ENCODE measurements around the gene PTGES2.
A peak's percentile ranks its signal among the peaks of the same experiment; 100 is the strongest.
"Not testable (repeated sequence)": the region's sequence is repeated elsewhere in the genome, so short reads cannot be mapped to it uniquely, and the experiment has no call there.

Gene PTGES2

GRCh38 chr9:128136816-128137793 lies 9.6 kb upstream of the PTGES2 start:
- DNase-seq: no peak

GRCh38 chr9:128135561-128135960 lies 8.0 kb upstream of the PTGES2 start:
- not testable (repeated sequence) for DNase-seq

- DNase-seq: not testable (repeated sequence)
These were observed 4.6 kb upstream of the PTGES2 start for GRCh38 chr9:128132139-128132538.

GRCh38 chr9:128131346-128131745 lies 3.8 kb upstream of the PTGES2 start:
- not testable (repeated sequence) for DNase-seq

GRCh38 chr9:128130651-128131050 lies 3.1 kb upstream of the PTGES2 start:
- not testable (repeated sequence) for DNase-seq

- DNase-seq: peak; percentile 60
These were observed 2.6 kb upstream of the PTGES2 start for GRCh38 chr9:128129976-128130590.

GRCh38 chr9:128128836-128129590 lies 1.5 kb upstream of the PTGES2 start:
- DNase-seq: no peak

- DNase-seq: peak; percentile 84
These were observed 684 bp upstream of the PTGES2 start for GRCh38 chr9:128127990-128128835.

- DNase-seq: no peak
These were observed 1.8 kb downstream of the PTGES2 start for GRCh38 chr9:128125580-128126354.

- DNase-seq: peak; percentile 28
These were observed 2.5 kb downstream of the PTGES2 start for GRCh38 chr9:128124873-128125579.

GRCh38 chr9:128124451-128124850 lies 3.1 kb downstream of the PTGES2 start:
- no peak for DNase-seq

GRCh38 chr9:128123451-128124080 lies 4.0 kb downstream of the PTGES2 start:
- DNase-seq: no peak

GRCh38 chr9:128122809-128123175 lies 4.7 kb downstream of the PTGES2 start:
- DNase-seq: no peak

GRCh38 chr9:128121924-128122808 lies 5.4 kb downstream of the PTGES2 start:
- no peak for DNase-seq

GRCh38 chr9:128121466-128121810 lies 6.1 kb downstream of the PTGES2 start:
- DNase-seq: no peak

GRCh38 chr9:128120741-128121465 lies 6.6 kb downstream of the PTGES2 start:
- no peak for DNase-seq

GRCh38 chr9:128120061-128120740 lies 7.3 kb downstream of the PTGES2 start:
- no peak for DNase-seq
